Measurements from ENCODE around the gene DCHS2.
"Not testable (repeated sequence)": the region's sequence is repeated elsewhere in the genome, so short reads cannot be mapped to it uniquely, and the experiment has no call there.

DCHS2 gene

GRCh38 chr4:154312246-154312645, 179.4 kb downstream of the DCHS2 start:
- DNase-seq, result no peak

DNA sequence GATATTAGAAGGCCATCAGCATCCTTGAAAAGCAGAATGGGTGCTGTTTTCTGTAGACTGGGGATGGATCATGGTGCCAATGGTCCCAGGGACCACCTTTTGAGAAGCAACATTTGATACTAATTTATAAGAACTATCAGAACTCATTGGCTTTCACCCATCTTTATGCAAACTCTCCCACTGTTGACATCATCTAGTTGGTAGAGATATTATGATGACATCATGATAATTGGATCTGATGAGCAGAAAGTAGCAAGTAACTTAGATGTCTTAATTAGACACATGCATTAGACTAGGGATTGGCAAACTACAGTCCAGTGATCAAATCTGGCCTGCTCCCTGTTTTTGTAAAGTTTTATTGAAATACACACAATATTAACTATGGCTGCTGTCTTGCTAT, 181.0 kb downstream of the DCHS2 start:
- DNase-seq, result no peak

DNA sequence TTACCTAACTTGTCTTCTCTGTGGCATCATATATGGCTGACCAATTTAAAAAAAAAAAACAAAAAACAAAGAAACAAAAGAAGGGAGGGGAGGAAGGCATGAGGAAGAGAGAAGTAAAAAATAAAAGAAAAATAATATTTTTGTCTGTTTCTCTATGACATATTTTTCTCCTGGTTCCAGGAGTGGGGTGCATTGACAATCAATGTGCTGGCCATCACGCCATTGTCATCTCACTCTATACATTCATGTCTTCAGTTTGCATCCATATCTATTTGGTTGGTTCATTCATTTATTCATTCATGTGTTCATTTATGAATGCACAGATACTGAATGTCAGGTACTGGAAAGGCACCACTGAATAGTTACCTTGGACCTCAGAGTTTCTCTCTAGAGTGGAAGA, 183.4 kb downstream of the DCHS2 start:
- DNase-seq, result no peak

DNA sequence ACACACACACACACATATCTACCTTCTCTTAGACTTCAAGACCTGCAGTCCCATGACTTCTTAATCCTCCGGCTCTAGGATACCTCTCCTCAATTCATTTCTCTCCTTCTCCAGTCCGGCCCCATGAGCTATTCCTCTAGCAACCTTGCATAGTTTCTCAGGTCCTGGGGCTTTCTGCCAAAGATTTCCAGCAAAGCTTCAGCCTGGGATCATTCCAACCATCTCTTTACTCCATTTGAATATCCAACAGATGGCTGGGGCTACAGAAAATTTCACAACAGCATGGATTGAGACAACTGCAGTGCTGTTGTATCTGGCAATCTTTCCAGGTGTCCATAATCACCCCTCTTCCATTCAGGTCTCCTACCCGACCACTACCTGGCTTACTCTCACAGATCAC, 184.1 kb downstream of the DCHS2 start:
- DNase-seq, result no peak

- DNase-seq, result no peak
Observed at GRCh38 chr4:154305616-154306015, 186.0 kb downstream of the DCHS2 start.

- DNase-seq, result no peak
Observed at GRCh38 chr4:154304679-154305078, 186.9 kb downstream of the DCHS2 start.

GRCh38 chr4:154294652-154295350, 196.8 kb downstream of the DCHS2 start:
- DNase-seq, result no peak

- DNase-seq, result no peak
Observed at GRCh38 chr4:154293427-154293826, 198.2 kb downstream of the DCHS2 start.

DNA sequence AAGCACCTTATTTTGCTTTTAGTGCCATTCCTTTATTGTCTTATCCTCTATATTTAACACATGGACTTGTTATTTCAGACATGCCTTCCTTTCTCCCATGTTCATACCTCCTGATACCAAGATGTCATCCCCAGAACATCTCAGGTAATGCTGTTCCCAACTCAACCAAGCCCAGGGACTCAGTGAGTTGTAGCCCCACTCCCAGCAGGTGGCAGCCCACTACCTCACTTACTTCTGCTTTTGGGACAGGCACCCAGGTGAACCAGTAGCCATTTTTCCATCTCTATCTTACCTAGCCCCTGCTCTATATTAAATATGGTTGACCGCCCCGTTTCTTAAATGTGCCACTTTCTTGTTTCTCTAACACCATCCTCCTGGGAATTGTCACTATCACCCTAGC, 199.0 kb downstream of the DCHS2 start:
- no peak for DNase-seq

GRCh38 chr4:154277172-154277571, 214.4 kb downstream of the DCHS2 start:
- no peak for DNase-seq

DNA sequence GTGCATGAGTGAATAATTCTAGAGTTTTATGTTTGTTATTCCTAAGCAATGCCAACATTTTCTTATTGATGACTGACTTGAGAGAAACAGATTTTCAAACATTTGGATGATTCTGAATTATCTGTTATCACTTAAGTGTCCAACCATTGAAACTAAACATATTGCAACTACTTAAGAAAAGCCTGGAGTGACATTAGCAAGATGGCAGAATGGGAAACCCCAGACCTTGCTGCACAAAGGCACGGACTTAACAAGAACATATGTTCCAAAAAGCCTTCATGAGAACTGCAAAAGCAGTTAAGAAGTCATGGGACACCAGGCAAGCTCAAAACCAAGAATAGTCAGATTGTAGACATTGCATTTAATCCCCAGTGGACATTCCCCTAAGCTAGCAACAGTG, 215.1 kb downstream of the DCHS2 start:
- DNase-seq, result no peak

DNA sequence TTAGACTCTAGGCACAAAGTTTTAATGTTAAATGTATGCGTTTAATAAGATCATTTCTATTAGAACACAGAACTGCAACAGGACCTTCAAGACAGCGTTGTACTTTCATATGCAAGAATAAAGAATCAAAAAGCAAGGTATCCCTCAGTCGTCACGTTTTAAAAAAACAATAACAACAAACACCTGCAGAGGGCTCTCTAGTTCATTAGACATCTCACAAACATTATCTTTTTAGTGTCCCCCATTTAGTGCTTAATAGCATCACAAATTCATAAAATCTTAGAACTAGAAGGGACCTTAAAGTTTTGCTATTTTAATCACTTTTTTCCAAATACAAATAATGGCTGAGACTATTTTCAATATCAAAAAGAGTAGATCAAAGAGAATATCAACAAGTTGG, 236.6 kb downstream of the DCHS2 start:
- DNase-seq, result no peak

DNA sequence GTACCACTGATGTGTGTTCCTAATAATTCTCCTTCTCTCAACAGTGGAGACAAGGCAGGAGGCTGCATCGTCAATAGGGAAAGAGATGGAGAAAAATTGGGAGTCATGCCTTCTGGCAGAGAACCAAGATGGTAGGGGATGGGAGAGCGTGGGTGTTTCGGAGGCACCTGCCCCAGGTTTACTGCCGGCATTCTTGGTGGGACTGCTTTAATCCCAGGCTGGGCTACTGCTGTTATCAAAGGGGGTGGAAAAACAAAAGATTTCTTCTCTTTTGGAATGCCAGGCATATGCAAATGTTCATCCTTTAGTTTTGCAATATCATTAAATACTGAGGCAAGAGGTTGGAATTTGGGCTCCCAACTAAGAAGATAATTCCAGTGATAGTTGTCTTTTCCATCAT, 257.0 kb downstream of the DCHS2 start:
- no peak for DNase-seq

GRCh38 chr4:154231806-154232478, 259.7 kb downstream of the DCHS2 start:
- DNase-seq, result no peak

- DNase-seq, result no peak
Observed at GRCh38 chr4:154230723-154231122, 260.9 kb downstream of the DCHS2 start.

DNA sequence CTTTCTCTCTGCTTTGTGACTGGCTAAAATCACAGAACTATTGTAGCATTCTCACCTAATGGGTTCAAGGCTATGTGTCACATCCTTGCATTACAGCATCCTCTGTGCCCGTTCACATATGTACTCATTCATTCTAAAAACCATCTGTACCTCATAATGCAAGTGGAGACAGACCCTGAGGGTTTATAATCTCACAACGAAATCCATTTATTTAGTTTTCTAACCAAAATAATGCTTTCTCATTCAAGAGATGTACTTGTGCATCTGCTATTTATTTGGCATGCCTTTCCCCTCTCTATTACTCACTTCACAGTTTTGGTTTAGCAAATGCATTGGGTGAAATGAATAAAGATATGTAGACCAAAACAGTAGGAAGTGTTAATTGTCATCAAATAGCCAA, 261.5 kb downstream of the DCHS2 start:
- DNase-seq, result no peak

DNA sequence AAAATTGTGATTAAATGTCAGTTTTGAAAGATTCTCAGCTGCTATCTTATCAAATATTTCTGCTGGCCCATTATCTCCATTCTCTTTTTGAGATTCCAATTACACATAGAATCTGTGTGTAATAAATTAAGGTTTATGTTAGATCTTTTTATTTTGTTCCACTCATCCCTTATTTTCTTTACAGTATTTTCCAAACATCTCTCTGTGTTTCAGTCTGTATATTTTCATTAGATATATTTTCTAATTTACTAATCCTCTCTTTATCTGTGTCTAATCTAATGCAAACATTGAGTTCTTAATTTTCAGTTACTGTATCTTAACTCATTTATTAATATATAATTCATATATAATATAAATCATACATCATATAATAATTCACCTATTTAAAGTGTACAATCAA, 268.7 kb downstream of the DCHS2 start:
- no peak for DNase-seq

- DNase-seq, result no peak
Observed at GRCh38 chr4:154218051-154218450, 273.5 kb downstream of the DCHS2 start.

GRCh38 chr4:154217384-154217783, 274.2 kb downstream of the DCHS2 start:
- DNase-seq, result not testable (repeated sequence)

- no peak for DNase-seq
Observed at GRCh38 chr4:154211506-154211905, 280.1 kb downstream of the DCHS2 start.

- DNase-seq, result no peak
Observed at GRCh38 chr4:154208424-154208823, 283.2 kb downstream of the DCHS2 start.

- DNase-seq, result no peak
Observed at GRCh38 chr4:154205471-154205870, 286.1 kb downstream of the DCHS2 start.

- DNase-seq, result no peak
Observed at GRCh38 chr4:154194649-154195048, 296.9 kb downstream of the DCHS2 start.

DNA sequence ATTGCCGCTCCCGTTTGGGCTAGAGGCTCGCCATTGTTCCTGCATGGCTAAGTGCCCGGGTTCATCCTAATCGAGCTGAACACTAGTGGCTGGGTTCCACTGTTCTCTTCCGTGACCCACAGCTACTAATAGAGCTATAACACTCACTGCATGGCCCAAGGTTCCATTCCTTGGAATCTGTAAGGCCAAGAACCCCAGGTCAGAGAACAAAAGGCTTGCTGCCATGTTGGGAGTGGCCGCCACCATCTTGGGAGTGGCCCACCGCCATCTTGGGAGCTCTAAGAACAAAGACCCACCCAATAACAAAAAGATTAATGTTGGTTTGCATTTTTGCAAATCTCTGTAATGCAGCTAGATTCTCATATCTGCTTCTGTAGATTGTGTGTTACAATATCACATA, 299.0 kb downstream of the DCHS2 start:
- DNase-seq, result no peak

- DNase-seq, result no peak
Observed at GRCh38 chr4:154189346-154189745, 302.3 kb downstream of the DCHS2 start.

All from COR-L47 (cell line).